Panc1 (cell line): ENCODE results near the gene SH3BP4.

Experiments used
- POLR2AphosphoS5 ChIP-seq: IDR thresholded peaks from 2 replicates; pipeline ENCODE4 v1.6.1; 2012; ENCODE audit warnings: mild to moderate bottlenecking, low read depth, low read length, moderate library complexity
- TF ChIP-seq, protein P1 (sequence below): fragments of 450-650 bp; IDR thresholded peaks from 2 replicates; pipeline ENCODE4 v1.5.1; 2017; ENCODE audit warnings: mild to moderate bottlenecking

- no peak for TF ChIP-seq POLR2AphosphoS5
- TF ChIP-seq, protein P1, sequence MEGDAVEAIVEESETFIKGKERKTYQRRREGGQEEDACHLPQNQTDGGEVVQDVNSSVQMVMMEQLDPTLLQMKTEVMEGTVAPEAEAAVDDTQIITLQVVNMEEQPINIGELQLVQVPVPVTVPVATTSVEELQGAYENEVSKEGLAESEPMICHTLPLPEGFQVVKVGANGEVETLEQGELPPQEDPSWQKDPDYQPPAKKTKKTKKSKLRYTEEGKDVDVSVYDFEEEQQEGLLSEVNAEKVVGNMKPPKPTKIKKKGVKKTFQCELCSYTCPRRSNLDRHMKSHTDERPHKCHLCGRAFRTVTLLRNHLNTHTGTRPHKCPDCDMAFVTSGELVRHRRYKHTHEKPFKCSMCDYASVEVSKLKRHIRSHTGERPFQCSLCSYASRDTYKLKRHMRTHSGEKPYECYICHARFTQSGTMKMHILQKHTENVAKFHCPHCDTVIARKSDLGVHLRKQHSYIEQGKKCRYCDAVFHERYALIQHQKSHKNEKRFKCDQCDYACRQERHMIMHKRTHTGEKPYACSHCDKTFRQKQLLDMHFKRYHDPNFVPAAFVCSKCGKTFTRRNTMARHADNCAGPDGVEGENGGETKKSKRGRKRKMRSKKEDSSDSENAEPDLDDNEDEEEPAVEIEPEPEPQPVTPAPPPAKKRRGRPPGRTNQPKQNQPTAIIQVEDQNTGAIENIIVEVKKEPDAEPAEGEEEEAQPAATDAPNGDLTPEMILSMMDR, result no peak
These were observed 27.7 kb downstream of the SH3BP4 start for GRCh38 chr2:234979204-234980167.
